CD14-positive monocyte (primary cell): ENCODE measurements around the gene SLC9A9. TPM values are rescaled to one million over a fixed set of nuclear protein-coding genes. Genes with fewer than 3 reads are reported as not detected.

Source experiments
- DNase-seq, 3 donors: peaks; one replicate each; pipeline ENCODE4 v3.0.0-alpha.2; 2011 to 2022
- H2AFZ ChIP-seq: 2 replicates; pipeline ENCODE4 v1.6.0; 2012; ENCODE audit warnings: mild to moderate bottlenecking, low read depth, low read length, inconsistent platforms; ENCODE audit not compliant: insufficient read depth, poor library complexity, severe bottlenecking
- H3K27ac ChIP-seq, 2 donors: 1 replicate in 1 of 2; 2 replicates in 1 of 2; pipeline ENCODE4 v1.5.1; 2012 to 2013; ENCODE audit warnings: low read length in 2 of 2, control low read depth in 1 of 2, inconsistent platforms in 1 of 2, low read depth in 1 of 2, mild to moderate bottlenecking in 1 of 2
- H3K27me3 ChIP-seq, 2 donors: one replicate each; pipeline versions ENCODE4 v1.6.0 to v1.6.1; 2011 to 2013; ENCODE audit warnings: low read length in 2 of 2; ENCODE audit not compliant: control insufficient read depth in 2 of 2, insufficient read depth in 2 of 2
- H3K36me3 ChIP-seq, 2 donors: replicated peaks in 1 of 2; 1 replicate in 1 of 2; 2 replicates in 1 of 2; pipeline versions ENCODE4 v1.5.1 to v1.6.1; 2012 to 2013; ENCODE audit warnings: low read length in 2 of 2, control low read depth in 1 of 2, inconsistent platforms in 1 of 2, mild to moderate bottlenecking in 1 of 2; ENCODE audit not compliant: insufficient read depth in 2 of 2, control insufficient read depth in 1 of 2
- H3K4me1 ChIP-seq, 2 donors: 1 replicate in 1 of 2; 2 replicates in 1 of 2; pipeline versions ENCODE4 v1.5.1 to v1.6.1; 2012 to 2013; ENCODE audit warnings: low read length in 2 of 2, control low read depth in 1 of 2, inconsistent platforms in 1 of 2, mild to moderate bottlenecking in 1 of 2, moderate library complexity in 1 of 2; ENCODE audit not compliant: insufficient read depth in 2 of 2, control insufficient read depth in 1 of 2
- H3K4me2 ChIP-seq: replicated peaks from 2 replicates; pipeline ENCODE3; 2012; ENCODE audit warnings: low read length, moderate library complexity, mild to moderate bottlenecking; ENCODE audit not compliant: poor library complexity, severe bottlenecking; ENCODE audit errors: extremely low read depth
- H3K4me3 ChIP-seq, 3 experiments: fragments of 200-600 bp in 1 of 3; sonication (generic) in 1 of 3; replicated peaks in 1 of 3; 1 replicate in 2 of 3; 2 replicates in 1 of 3; pipeline ENCODE4 v1.5.1; 2011 to 2013; ENCODE audit warnings: low read length in 3 of 3, mild to moderate bottlenecking in 3 of 3, control low read depth in 2 of 3, low read depth in 2 of 3, inconsistent platforms in 1 of 3, moderate library complexity in 1 of 3
- H3K79me2 ChIP-seq: 2 replicates; pipeline ENCODE4 v1.6.0; 2012; ENCODE audit warnings: mild to moderate bottlenecking, control low read depth, inconsistent platforms, low read length, moderate library complexity; ENCODE audit not compliant: insufficient read depth
- H3K9ac ChIP-seq: 2 replicates; pipeline ENCODE4 v1.6.0; 2017; ENCODE audit warnings: low read length, mild to moderate bottlenecking; ENCODE audit not compliant: insufficient read depth, poor library complexity, severe bottlenecking
- H3K9me3 ChIP-seq, 2 donors: replicated peaks in 1 of 2; 1 replicate in 1 of 2; 2 replicates in 1 of 2; pipeline versions ENCODE4 v1.5.1 to v1.6.1; 2012 to 2013; ENCODE audit warnings: low read length in 2 of 2, control low read depth in 1 of 2; ENCODE audit not compliant: control insufficient read depth in 1 of 2, insufficient read depth in 1 of 2
- H4K20me1 ChIP-seq: 2 replicates; pipeline ENCODE4 v1.6.0; 2012; ENCODE audit warnings: mild to moderate bottlenecking, low read length, control low read depth, moderate library complexity; ENCODE audit not compliant: insufficient read depth
- H3K27ac Mint-ChIP-seq, 7 donors: one replicate each; pipeline ENCODE4 v1.8.0; 2020; ENCODE audit warnings: mild to moderate bottlenecking in 7 of 7, mixed read lengths in 7 of 7, moderate library complexity in 6 of 7, inconsistent platforms in 2 of 7
- H3K27me3 Mint-ChIP-seq, 3 donors: one replicate each; pipeline ENCODE4 v1.8.0; 2021 to 2022; ENCODE audit warnings: low read depth in 3 of 3, mild to moderate bottlenecking in 3 of 3, mixed read lengths in 3 of 3, moderate library complexity in 3 of 3, inconsistent platforms in 1 of 3
- H3K36me3 Mint-ChIP-seq, 2 donors: one replicate each; pipeline ENCODE4 v1.8.0; 2020; ENCODE audit warnings: mixed read lengths in 2 of 2, inconsistent platforms in 1 of 2, mild to moderate bottlenecking in 1 of 2
- H3K4me1 Mint-ChIP-seq: one replicate; pipeline ENCODE4 v1.8.0; 2020; ENCODE audit warnings: mild to moderate bottlenecking, mixed read lengths
- H3K4me3 Mint-ChIP-seq, 2 donors: one replicate each; pipeline ENCODE4 v1.8.0; 2020; ENCODE audit warnings: mild to moderate bottlenecking in 2 of 2, mixed read lengths in 2 of 2, moderate library complexity in 1 of 2
- H3K9me3 Mint-ChIP-seq, 7 donors: one replicate each; pipeline ENCODE4 v1.8.0; 2020 to 2022; ENCODE audit warnings: mixed read lengths in 7 of 7, mild to moderate bottlenecking in 6 of 7, moderate library complexity in 6 of 7, inconsistent platforms in 2 of 7
- CTCF ChIP-seq: fragments of 200-600 bp; IDR thresholded peaks from one replicate; pipeline ENCODE4 v1.8.0; 2022; ENCODE audit warnings: antibody characterized with exemption, mild to moderate bottlenecking
- WGBS: methylation state at CpG from one replicate; pipeline ENCODE4 v1.1.5; 2013; ENCODE audit warnings: missing lambda C conversion rate; ENCODE audit not compliant: insufficient coverage; 5-methylcytosine and 5-hydroxymethylcytosine counted together
- intact Hi-C, 2 donors: fragments of 100-400 bp; cut with micrococcal nuclease; formaldehyde crosslinking; loops; one replicate each; pipeline versions ENCODE4 v1.15.0 to v1.15.1; 2023
- polyA plus RNA-seq, 3 donors: library from polyadenylated mRNA; depleted of rRNA in 1 of 3; unstranded in 2 of 3; stranded (reverse) in 1 of 3; fragments of 300-500 nt in 2 of 3; fragments of >200 nt in 1 of 3; fragmentation: Illumina TruSeq in 2 of 3; gene quantifications; 1 replicate in 2 of 3; 2 replicates in 1 of 3; pipeline ENCODE4 v1.2.3, GENCODE V29; 2012 to 2021

The SLC9A9 gene
- polyA plus RNA-seq, 3 donors: 14.1 to 32.8 (median 27.0) TPM

- peaks cover 0 to 6% (median 0%) of the 10 kb centered on the region in 3 donors for H3K27me3 Mint-ChIP-seq
- peak overlapping the region; percentile 17 for H3K4me2 ChIP-seq
- peaks cover 3 to 14% of the 10 kb centered on the region in 2 donors for H3K4me1 ChIP-seq
- peaks cover 0 to 2% of the 10 kb centered on the region in 2 donors for H3K36me3 ChIP-seq
- no peaks in the 10 kb centered on the region for H3K79me2 ChIP-seq
- intact Hi-C loops: no loop called here
- no peaks in the 10 kb centered on the region for H3K27me3 ChIP-seq
- DNase-seq: peak in 1 of 3 donors; percentile 6
- no peaks in the 10 kb centered on the region for H3K9me3 ChIP-seq
- peaks cover 8 to 26% of the 10 kb centered on the region in 2 donors for H3K36me3 Mint-ChIP-seq
- H3K4me3 ChIP-seq: no peak overlapping the region
- peak overlapping the region in 1 of 7 donors; percentile 71 for H3K27ac Mint-ChIP-seq
- TF ChIP-seq CTCF: no peak
- H2AFZ ChIP-seq: no peak overlapping the region
- H3K4me1 Mint-ChIP-seq: peaks cover 11% of the 10 kb centered on the region
- peaks cover 0 to 2% (median 0%) of the 10 kb centered on the region in 7 donors for H3K9me3 Mint-ChIP-seq
- no peak overlapping the region for H3K4me3 Mint-ChIP-seq
- no peak overlapping the region for H3K9ac ChIP-seq
- no peaks in the 10 kb centered on the region for H4K20me1 ChIP-seq
- H3K27ac ChIP-seq: peak overlapping the region in 1 of 2 donors; percentile 34
These were observed 235.0 kb downstream of the SLC9A9 start for GRCh38 chr3:143613226-143613625.

- intact Hi-C loops: no loop called here
- H3K27ac Mint-ChIP-seq: no peak overlapping the region
- H3K4me1 ChIP-seq: peaks cover 3 to 14% of the 10 kb centered on the region in 2 donors
- no peaks in the 10 kb centered on the region for H3K27me3 ChIP-seq
- peaks cover 6 to 19% of the 10 kb centered on the region in 2 donors for H3K36me3 Mint-ChIP-seq
- TF ChIP-seq CTCF: no peak
- WGBS: no CpG with 5 or more reads among the region's 2 CpGs
- H3K4me3 ChIP-seq: no peak overlapping the region
- no peak overlapping the region for H3K4me3 Mint-ChIP-seq
- H3K27ac ChIP-seq: peak overlapping the region in 1 of 2 donors; percentile 34
- no peak for DNase-seq
- no peaks in the 10 kb centered on the region for H3K79me2 ChIP-seq
- H3K4me2 ChIP-seq: no peak overlapping the region
- peaks cover 11% of the 10 kb centered on the region for H3K4me1 Mint-ChIP-seq
- peaks cover 0 to 2% (median 0%) of the 10 kb centered on the region in 7 donors for H3K9me3 Mint-ChIP-seq
- no peaks in the 10 kb centered on the region for H4K20me1 ChIP-seq
- H3K36me3 ChIP-seq: peaks cover 0 to 2% of the 10 kb centered on the region in 2 donors
- no peak overlapping the region for H3K9ac ChIP-seq
- no peaks in the 10 kb centered on the region for H3K9me3 ChIP-seq
- H3K27me3 Mint-ChIP-seq: peaks cover 0 to 6% (median 0%) of the 10 kb centered on the region in 3 donors
- no peak overlapping the region for H2AFZ ChIP-seq
These were observed 235.7 kb downstream of the SLC9A9 start for GRCh38 chr3:143612541-143612940.
